Neural cell (in vitro differentiated cells): ENCODE data around the gene PRUNE2. TPM values are rescaled to one million over a fixed set of nuclear protein-coding genes. Genes with fewer than 3 reads are reported as not detected.
"Not testable (repeated sequence)": the region's sequence is repeated elsewhere in the genome, so short reads cannot be mapped to it uniquely, and the experiment has no call there.

Source experiments
- H2AFZ ChIP-seq: fragments of 200-600, 300-800 bp; sonication (generic), shearing (Covaris generic); 2 replicates; pipeline ENCODE4 v1.6.0; 2014; ENCODE audit warnings: low read depth, mild to moderate bottlenecking, antibody characterized with exemption, low read length, moderate library complexity
- H3F3A ChIP-seq: fragments of 200-600 bp; shearing (Covaris generic); 2 replicates; pipeline ENCODE4 v1.6.1; 2016; ENCODE audit warnings: mild to moderate bottlenecking, moderate library complexity, mixed read lengths, antibody characterized with exemption, low read length; ENCODE audit not compliant: insufficient read depth, poor library complexity, severe bottlenecking
- H3K27ac ChIP-seq: fragments of 200-600, 300-800 bp; sonication (generic), shearing (Covaris generic); 2 replicates; pipeline ENCODE4 v1.5.1; 2014; ENCODE audit warnings: mild to moderate bottlenecking, low read length, moderate library complexity
- H3K27me3 ChIP-seq: fragments of 300-800, 200-600 bp; sonication (generic), shearing (Covaris generic); 2 replicates; pipeline ENCODE4 v1.6.0; 2014; ENCODE audit warnings: mild to moderate bottlenecking, low read depth, low read length, moderate library complexity; ENCODE audit not compliant: insufficient read depth
- H3K36me3 ChIP-seq: fragments of 300-800, 200-600 bp; sonication (generic), shearing (Covaris generic); 2 replicates; pipeline ENCODE4 v1.5.1; 2014; ENCODE audit warnings: mild to moderate bottlenecking, antibody characterized with exemption, low read length, moderate library complexity; ENCODE audit not compliant: insufficient read depth
- H3K4me2 ChIP-seq: fragments of 300-800, 200-600 bp; sonication (generic), shearing (Covaris generic); 2 replicates; pipeline ENCODE4 v1.6.0; 2014; ENCODE audit warnings: mild to moderate bottlenecking, low read length
- H3K4me3 ChIP-seq: fragments of 300-800, 200-600 bp; sonication (generic), shearing (Covaris generic); 2 replicates; pipeline ENCODE4 v1.5.1; 2014; ENCODE audit warnings: mild to moderate bottlenecking, low read length, moderate library complexity
- H3K79me2 ChIP-seq: fragments of 200-600 bp; shearing (Covaris generic); replicated peaks from 2 replicates; pipeline ENCODE4 v1.6.0; 2014; ENCODE audit warnings: mild to moderate bottlenecking, low read length, moderate library complexity; ENCODE audit not compliant: insufficient read depth
- H3K9ac ChIP-seq: fragments of 300-800, 200-600 bp; sonication (generic), shearing (Covaris generic); 2 replicates; pipeline ENCODE4 v1.6.1; 2016; ENCODE audit warnings: mild to moderate bottlenecking, low read length, mixed read lengths
- H3K9me2 ChIP-seq: fragments of 200-600 bp; shearing (Covaris generic); 2 replicates; pipeline ENCODE4 v1.6.1; 2016; ENCODE audit warnings: mild to moderate bottlenecking, low read length, mixed read lengths; ENCODE audit not compliant: insufficient read depth
- H3K9me3 ChIP-seq: fragments of 200-600, 300-800 bp; sonication (generic), shearing (Covaris generic); 2 replicates; pipeline ENCODE4 v1.6.1; 2016; ENCODE audit warnings: mild to moderate bottlenecking, mixed run types, low read length, moderate library complexity, mixed read lengths
- H4K20me1 ChIP-seq: fragments of 200-600 bp; shearing (Covaris generic); 2 replicates; pipeline ENCODE4 v1.6.1; 2016; ENCODE audit warnings: mild to moderate bottlenecking, mixed run types; ENCODE audit not compliant: insufficient read depth
- EP300 ChIP-seq: fragments of 450-650 bp; conservative IDR thresholded peaks from 2 replicates; pipeline ENCODE4 v1.6.1; 2014; ENCODE audit warnings: antibody characterized with exemption, mild to moderate bottlenecking, moderate library complexity; ENCODE audit not compliant: poor library complexity, severe bottlenecking
- EZH2 ChIP-seq: fragments of 200-600, 300-800 bp; shearing (Covaris generic), sonication (generic); IDR thresholded peaks from 2 replicates; pipeline ENCODE4 v1.6.1; 2014; ENCODE audit warnings: antibody characterized with exemption, low read length, borderline replicate concordance, mild to moderate bottlenecking; ENCODE audit not compliant: insufficient read depth, poor library complexity, severe bottlenecking
- MXI1 ChIP-seq: fragments of 450-650 bp; conservative IDR thresholded peaks from 2 replicates; pipeline ENCODE4 v1.6.1; 2014; ENCODE audit warnings: antibody characterized with exemption, mild to moderate bottlenecking; ENCODE audit not compliant: poor library complexity, severe bottlenecking
- POLR2AphosphoS5 ChIP-seq: IDR thresholded peaks from 2 replicates; pipeline ENCODE4 v1.6.1; 2012
- RAD21 ChIP-seq: fragments of 450-650 bp; conservative IDR thresholded peaks from 2 replicates; pipeline ENCODE4 v1.6.1; 2014; ENCODE audit warnings: antibody characterized with exemption, mild to moderate bottlenecking, moderate library complexity
- SMC3 ChIP-seq: fragments of 450-650 bp; conservative IDR thresholded peaks from 2 replicates; pipeline ENCODE4 v1.6.1; 2014; ENCODE audit warnings: antibody characterized with exemption, mild to moderate bottlenecking, moderate library complexity; ENCODE audit not compliant: poor library complexity
- TAF1 ChIP-seq: IDR thresholded peaks from 2 replicates; pipeline ENCODE4 v1.6.1; 2012; ENCODE audit warnings: low read depth
- polyA plus RNA-seq: library from polyadenylated mRNA; depleted of rRNA; stranded (reverse); fragments of >200 nt; gene quantifications from 2 replicates; pipeline ENCODE4 v1.2.3, GENCODE V29; 2014
- TF ChIP-seq, protein P1 (sequence below): IDR thresholded peaks from 2 replicates; pipeline ENCODE4 v1.6.1; 2012; ENCODE audit warnings: borderline replicate concordance
- TF ChIP-seq, protein P2 (sequence below): fragments of 450-650 bp; IDR thresholded peaks from 2 replicates; pipeline ENCODE4 v1.5.1; 2014; ENCODE audit warnings: antibody characterized with exemption, mild to moderate bottlenecking, moderate library complexity; ENCODE audit not compliant: poor library complexity, severe bottlenecking

PRUNE2 gene
- polyA plus RNA-seq, 1 donor from 2014 or later, result 9.7 TPM

DNA sequence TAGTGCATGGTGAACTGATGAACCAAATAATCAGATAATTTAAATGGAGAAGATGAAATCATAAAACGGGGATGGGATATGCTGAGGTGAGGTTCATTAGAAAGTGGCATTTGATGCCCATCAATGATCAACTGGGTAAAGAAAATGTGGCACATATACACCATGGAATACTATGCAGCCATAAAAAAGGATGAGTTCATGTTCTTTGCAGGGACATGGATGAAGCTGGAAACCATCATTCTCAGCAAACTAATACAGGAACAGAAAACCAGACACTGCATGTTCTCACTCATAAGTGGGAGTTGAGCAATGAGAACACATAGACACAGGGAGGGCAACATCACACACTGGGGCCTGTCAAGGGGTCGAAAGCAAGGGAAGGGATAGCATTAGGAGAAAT lies 47.7 kb downstream of the PRUNE2 start:
- H3F3A ChIP-seq, H3K4me2 ChIP-seq, H3K27me3 ChIP-seq, H3K79me2 ChIP-seq, H3K9ac ChIP-seq, H2AFZ ChIP-seq, H4K20me1 ChIP-seq, H3K9me2 ChIP-seq, H3K27ac ChIP-seq, H3K9me3 ChIP-seq, H3K4me3 ChIP-seq, H3K36me3 ChIP-seq: not testable (repeated sequence)

DNA sequence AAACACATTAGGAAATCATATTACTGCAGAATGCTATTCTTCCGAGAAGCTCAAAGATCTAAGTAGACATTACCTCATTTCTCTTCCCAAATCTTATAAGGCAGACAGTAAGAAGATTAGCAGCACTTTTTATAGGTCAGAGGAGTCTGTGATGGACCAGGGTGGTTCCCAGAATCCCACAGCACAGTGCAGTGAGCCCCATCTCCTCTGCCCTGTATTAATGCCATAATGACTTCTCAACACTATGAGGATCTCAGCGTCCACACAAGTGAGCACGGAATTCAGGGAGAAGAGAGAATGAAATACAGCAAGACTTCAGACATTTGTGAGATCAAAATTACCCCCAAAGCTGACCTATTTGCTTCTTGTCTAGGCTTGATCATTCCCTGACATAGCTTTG lies 49.9 kb downstream of the PRUNE2 start:
- H3K9ac ChIP-seq, result no peak overlapping the region
- no peaks in the 10 kb centered on the region for H3F3A ChIP-seq
- no peaks in the 10 kb centered on the region for H4K20me1 ChIP-seq
- no peak overlapping the region for H3K4me3 ChIP-seq
- no peaks in the 10 kb centered on the region for H3K9me2 ChIP-seq
- H3K27ac ChIP-seq, result no peak overlapping the region
- no peaks in the 10 kb centered on the region for H3K36me3 ChIP-seq
- no peaks in the 10 kb centered on the region for H3K9me3 ChIP-seq
- H3K79me2 ChIP-seq, result no peaks in the 10 kb centered on the region
- TF ChIP-seq RAD21, result no peak
- TF ChIP-seq, protein P1, sequence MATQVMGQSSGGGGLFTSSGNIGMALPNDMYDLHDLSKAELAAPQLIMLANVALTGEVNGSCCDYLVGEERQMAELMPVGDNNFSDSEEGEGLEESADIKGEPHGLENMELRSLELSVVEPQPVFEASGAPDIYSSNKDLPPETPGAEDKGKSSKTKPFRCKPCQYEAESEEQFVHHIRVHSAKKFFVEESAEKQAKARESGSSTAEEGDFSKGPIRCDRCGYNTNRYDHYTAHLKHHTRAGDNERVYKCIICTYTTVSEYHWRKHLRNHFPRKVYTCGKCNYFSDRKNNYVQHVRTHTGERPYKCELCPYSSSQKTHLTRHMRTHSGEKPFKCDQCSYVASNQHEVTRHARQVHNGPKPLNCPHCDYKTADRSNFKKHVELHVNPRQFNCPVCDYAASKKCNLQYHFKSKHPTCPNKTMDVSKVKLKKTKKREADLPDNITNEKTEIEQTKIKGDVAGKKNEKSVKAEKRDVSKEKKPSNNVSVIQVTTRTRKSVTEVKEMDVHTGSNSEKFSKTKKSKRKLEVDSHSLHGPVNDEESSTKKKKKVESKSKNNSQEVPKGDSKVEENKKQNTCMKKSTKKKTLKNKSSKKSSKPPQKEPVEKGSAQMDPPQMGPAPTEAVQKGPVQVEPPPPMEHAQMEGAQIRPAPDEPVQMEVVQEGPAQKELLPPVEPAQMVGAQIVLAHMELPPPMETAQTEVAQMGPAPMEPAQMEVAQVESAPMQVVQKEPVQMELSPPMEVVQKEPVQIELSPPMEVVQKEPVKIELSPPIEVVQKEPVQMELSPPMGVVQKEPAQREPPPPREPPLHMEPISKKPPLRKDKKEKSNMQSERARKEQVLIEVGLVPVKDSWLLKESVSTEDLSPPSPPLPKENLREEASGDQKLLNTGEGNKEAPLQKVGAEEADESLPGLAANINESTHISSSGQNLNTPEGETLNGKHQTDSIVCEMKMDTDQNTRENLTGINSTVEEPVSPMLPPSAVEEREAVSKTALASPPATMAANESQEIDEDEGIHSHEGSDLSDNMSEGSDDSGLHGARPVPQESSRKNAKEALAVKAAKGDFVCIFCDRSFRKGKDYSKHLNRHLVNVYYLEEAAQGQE, result no peak
- TF ChIP-seq SMC3, result no peak
- TF ChIP-seq TAF1, result no peak
- TF ChIP-seq EZH2, result no peak
- no peak for TF ChIP-seq POLR2AphosphoS5
- no peak for TF ChIP-seq MXI1
- TF ChIP-seq EP300, result no peak
- TF ChIP-seq, protein P2, sequence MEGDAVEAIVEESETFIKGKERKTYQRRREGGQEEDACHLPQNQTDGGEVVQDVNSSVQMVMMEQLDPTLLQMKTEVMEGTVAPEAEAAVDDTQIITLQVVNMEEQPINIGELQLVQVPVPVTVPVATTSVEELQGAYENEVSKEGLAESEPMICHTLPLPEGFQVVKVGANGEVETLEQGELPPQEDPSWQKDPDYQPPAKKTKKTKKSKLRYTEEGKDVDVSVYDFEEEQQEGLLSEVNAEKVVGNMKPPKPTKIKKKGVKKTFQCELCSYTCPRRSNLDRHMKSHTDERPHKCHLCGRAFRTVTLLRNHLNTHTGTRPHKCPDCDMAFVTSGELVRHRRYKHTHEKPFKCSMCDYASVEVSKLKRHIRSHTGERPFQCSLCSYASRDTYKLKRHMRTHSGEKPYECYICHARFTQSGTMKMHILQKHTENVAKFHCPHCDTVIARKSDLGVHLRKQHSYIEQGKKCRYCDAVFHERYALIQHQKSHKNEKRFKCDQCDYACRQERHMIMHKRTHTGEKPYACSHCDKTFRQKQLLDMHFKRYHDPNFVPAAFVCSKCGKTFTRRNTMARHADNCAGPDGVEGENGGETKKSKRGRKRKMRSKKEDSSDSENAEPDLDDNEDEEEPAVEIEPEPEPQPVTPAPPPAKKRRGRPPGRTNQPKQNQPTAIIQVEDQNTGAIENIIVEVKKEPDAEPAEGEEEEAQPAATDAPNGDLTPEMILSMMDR, result no peak
- no peaks in the 10 kb centered on the region for H3K27me3 ChIP-seq
- H2AFZ ChIP-seq, result no peak overlapping the region
- H3K4me2 ChIP-seq, result no peak overlapping the region

DNA sequence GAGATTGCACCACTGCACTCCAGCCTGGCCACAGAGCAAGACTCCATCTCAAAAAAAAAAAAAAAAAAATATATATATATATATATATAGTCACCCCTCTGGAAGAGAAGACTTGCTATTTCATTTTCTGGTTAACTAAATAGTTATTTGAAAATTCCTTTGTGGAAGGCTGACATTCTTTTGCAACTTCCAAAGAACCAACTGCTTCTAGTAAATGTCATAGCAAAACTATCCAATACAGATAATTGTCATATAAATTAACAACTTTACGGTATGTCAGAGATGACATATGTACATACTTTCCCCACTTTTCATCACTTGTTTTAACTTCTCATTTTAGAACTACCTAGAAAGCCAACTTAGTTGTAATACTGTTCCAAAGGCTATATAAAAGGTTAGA lies 50.9 kb downstream of the PRUNE2 start:
- Histone ChIP-seq H3K79me2 (no peaks in the 10 kb centered on the region), H4K20me1 (no peaks in the 10 kb centered on the region), H3K4me2 (no peak overlapping the region), H3K4me3 (no peak overlapping the region), H3K27me3 (no peaks in the 10 kb centered on the region), H3K36me3 (no peaks in the 10 kb centered on the region), H3K27ac (no peak overlapping the region), H3K9me2 (no peaks in the 10 kb centered on the region), H3K9ac (no peak overlapping the region), H3K9me3 (no peaks in the 10 kb centered on the region), H2AFZ (no peak overlapping the region), H3F3A (no peaks in the 10 kb centered on the region)
- TF ChIP-seq, protein P2, result no peak
- TF ChIP-seq TAF1, result no peak
- no peak for TF ChIP-seq POLR2AphosphoS5
- no peak for TF ChIP-seq MXI1
